Esophagus muscularis mucosa (tissue), 4 donors: Measurements from ENCODE around the gene PHACTR3. TPM values are rescaled to one million over a fixed set of nuclear protein-coding genes. Genes with fewer than 3 reads are reported as not detected.

Source experiments
- DNase-seq: peaks from one replicate; pipeline ENCODE4 v3.0.0-alpha.2; 2017; ENCODE audit errors: extremely low spot score
- H3K27ac ChIP-seq, 4 donors: fragments of 200-600 bp; sonication (generic); replicated peaks in 1 of 4; 1 replicate in 3 of 4; 2 replicates in 1 of 4; pipeline ENCODE4 v1.5.1; 2016 to 2019; ENCODE audit warnings: mild to moderate bottlenecking in 1 of 4
- H3K27me3 ChIP-seq, 4 donors: fragments of 200-600 bp; sonication (generic); one replicate each; pipeline versions ENCODE4 v1.5.1 to v1.6.0; 2016 to 2019
- H3K36me3 ChIP-seq, 4 donors: fragments of 200-600 bp; sonication (generic); one replicate each; pipeline ENCODE4 v1.5.1; 2016 to 2019
- H3K4me1 ChIP-seq, 4 donors: fragments of 200-600 bp; sonication (generic); one replicate each; pipeline ENCODE4 v1.5.1; 2016 to 2019
- H3K4me3 ChIP-seq, 4 donors: fragments of 200-600 bp; sonication (generic); 1 replicate in 2 of 4; 2 replicates in 2 of 4; pipeline ENCODE4 v1.5.1; 2016 to 2019; ENCODE audit warnings: mild to moderate bottlenecking in 4 of 4, moderate library complexity in 1 of 4
- H3K9me3 ChIP-seq, 4 donors: fragments of 200-600 bp; sonication (generic); 1 replicate in 3 of 4; 2 replicates in 1 of 4; pipeline ENCODE4 v1.5.1; 2016 to 2019
- EP300 ChIP-seq: sonication (generic); formaldehyde crosslinking; IDR thresholded peaks from one replicate; pipeline ENCODE4 v1.6.1; 2017; ENCODE audit warnings: antibody characterized with exemption
- POLR2A ChIP-seq: fragments of 450-650 bp; IDR thresholded peaks from one replicate; pipeline ENCODE4 v1.6.1; 2017; ENCODE audit warnings: antibody characterized with exemption, moderate library complexity, mild to moderate bottlenecking, low read depth
- POLR2AphosphoS5 ChIP-seq, 2 donors: sonication (generic); formaldehyde crosslinking; IDR thresholded peaks; one replicate each; pipeline ENCODE4 v1.6.1; 2017; ENCODE audit warnings: antibody characterized with exemption in 2 of 2
- WGBS: methylation state at CpG from one replicate; pipeline ENCODE4 v1.1.5; 2018; 5-methylcytosine and 5-hydroxymethylcytosine counted together
- intact Hi-C: fragments of 100-400 bp; cut with DNase I; formaldehyde crosslinking; loops from one replicate; pipeline ENCODE4 v1.15.1; 2023
- total RNA-seq, 4 donors: library from RNA; depleted of rRNA; stranded (reverse); fragments of >200 nt; gene quantifications; one replicate each; pipeline versions ENCODE4 v1.1.0 to v1.2.1, GENCODE V29; 2016
- TF ChIP-seq, protein P1 (sequence below), 3 experiments: fragments of 200-600 bp in 2 of 3; fragments of 450-650 bp in 1 of 3; sonication (generic) in 2 of 3; IDR thresholded peaks; one replicate each; pipeline ENCODE4 v1.5.1; 2017 to 2019; ENCODE audit warnings: antibody characterized with exemption in 3 of 3, mild to moderate bottlenecking in 2 of 3, moderate library complexity in 1 of 3

Gene PHACTR3
- total RNA-seq, 4 donors from 2014 or later, result 0.17 to 0.86 (median 0.56) TPM

- intact Hi-C loops, result loop anchor here (5.0 kb wide), 1 partner anchor 63 kb away; no protein-coding TSS in a partner anchor
These were observed 180.0 kb downstream of the PHACTR3 start for GRCh38 chr20:59784365-59784764.

GRCh38 chr20:59784791-59785668 is 180.7 kb downstream of the PHACTR3 start:
- Histone ChIP-seq H3K9me3 (no peaks in the 10 kb centered on the region), H3K27me3 (peaks cover 0 to 22% (median 0%) of the 10 kb centered on the region in 4 donors), H3K27ac (no peak overlapping the region), H3K36me3 (no peaks in the 10 kb centered on the region), H3K4me3 (no peak overlapping the region), H3K4me1 (no peaks in the 10 kb centered on the region)
- WGBS, result 71% methylated on average over 16 of the region's 16 CpGs
- peak; percentile 89 for DNase-seq
- intact Hi-C loops, result loop anchor here (5.0 kb wide), 1 partner anchor 62 kb away; no protein-coding TSS in a partner anchor
- TF ChIP-seq POLR2A, result no peak
- no peak for TF ChIP-seq EP300
- TF ChIP-seq, protein P1, sequence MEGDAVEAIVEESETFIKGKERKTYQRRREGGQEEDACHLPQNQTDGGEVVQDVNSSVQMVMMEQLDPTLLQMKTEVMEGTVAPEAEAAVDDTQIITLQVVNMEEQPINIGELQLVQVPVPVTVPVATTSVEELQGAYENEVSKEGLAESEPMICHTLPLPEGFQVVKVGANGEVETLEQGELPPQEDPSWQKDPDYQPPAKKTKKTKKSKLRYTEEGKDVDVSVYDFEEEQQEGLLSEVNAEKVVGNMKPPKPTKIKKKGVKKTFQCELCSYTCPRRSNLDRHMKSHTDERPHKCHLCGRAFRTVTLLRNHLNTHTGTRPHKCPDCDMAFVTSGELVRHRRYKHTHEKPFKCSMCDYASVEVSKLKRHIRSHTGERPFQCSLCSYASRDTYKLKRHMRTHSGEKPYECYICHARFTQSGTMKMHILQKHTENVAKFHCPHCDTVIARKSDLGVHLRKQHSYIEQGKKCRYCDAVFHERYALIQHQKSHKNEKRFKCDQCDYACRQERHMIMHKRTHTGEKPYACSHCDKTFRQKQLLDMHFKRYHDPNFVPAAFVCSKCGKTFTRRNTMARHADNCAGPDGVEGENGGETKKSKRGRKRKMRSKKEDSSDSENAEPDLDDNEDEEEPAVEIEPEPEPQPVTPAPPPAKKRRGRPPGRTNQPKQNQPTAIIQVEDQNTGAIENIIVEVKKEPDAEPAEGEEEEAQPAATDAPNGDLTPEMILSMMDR (IDR thresholded peaks at IDR 0.05), result no peak
- TF ChIP-seq POLR2AphosphoS5 (IDR thresholded peaks at IDR 0.05), result no peak

More at GRCh38 chr20:59784365-59784764, 180.0 kb downstream of the PHACTR3 start:
- 91% methylated on average over 5 of the region's 5 CpGs for WGBS
- DNase-seq, result peak; percentile 90
- H3K27ac ChIP-seq, result no peak overlapping the region
- peaks cover 0 to 19% (median 0%) of the 10 kb centered on the region in 4 donors for H3K27me3 ChIP-seq
- H3K4me1 ChIP-seq, result no peaks in the 10 kb centered on the region
- TF ChIP-seq, protein P1 (IDR thresholded peaks at IDR 0.05), result no peak
- TF ChIP-seq EP300 (no peak), POLR2A (no peak), POLR2AphosphoS5 (IDR thresholded peaks at IDR 0.05) (no peak)
- H3K9me3 ChIP-seq, result no peaks in the 10 kb centered on the region
- H3K36me3 ChIP-seq, result no peaks in the 10 kb centered on the region
- no peak overlapping the region for H3K4me3 ChIP-seq

DNA sequence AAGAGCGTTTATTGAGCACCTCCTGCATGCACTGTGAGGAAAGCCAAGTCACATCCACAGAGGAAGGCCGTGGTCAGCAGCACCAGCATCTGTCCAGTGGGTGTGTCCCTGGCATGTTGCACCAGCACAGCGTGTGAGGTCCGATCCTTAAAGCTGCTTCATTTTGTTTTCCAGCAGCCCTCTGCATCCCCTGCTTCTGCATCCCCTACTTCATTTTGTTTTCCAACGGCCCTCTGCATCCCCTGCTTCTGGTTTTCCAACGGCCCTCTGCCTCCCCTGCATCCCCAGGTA is 181.3 kb downstream of the PHACTR3 start:
- Histone ChIP-seq H3K9me3 (no peaks in the 10 kb centered on the region), H3K36me3 (no peaks in the 10 kb centered on the region), H3K27me3 (peaks cover 0 to 24% (median 0%) of the 10 kb centered on the region in 4 donors), H3K27ac (no peak overlapping the region), H3K4me3 (no peak overlapping the region), H3K4me1 (no peaks in the 10 kb centered on the region)
- intact Hi-C loops, result no loop called here
- DNase-seq, result no peak
- 45% methylated on average over 5 of the region's 6 CpGs for WGBS
- TF ChIP-seq, protein P1 (IDR thresholded peaks at IDR 0.05), result no peak

DNA sequence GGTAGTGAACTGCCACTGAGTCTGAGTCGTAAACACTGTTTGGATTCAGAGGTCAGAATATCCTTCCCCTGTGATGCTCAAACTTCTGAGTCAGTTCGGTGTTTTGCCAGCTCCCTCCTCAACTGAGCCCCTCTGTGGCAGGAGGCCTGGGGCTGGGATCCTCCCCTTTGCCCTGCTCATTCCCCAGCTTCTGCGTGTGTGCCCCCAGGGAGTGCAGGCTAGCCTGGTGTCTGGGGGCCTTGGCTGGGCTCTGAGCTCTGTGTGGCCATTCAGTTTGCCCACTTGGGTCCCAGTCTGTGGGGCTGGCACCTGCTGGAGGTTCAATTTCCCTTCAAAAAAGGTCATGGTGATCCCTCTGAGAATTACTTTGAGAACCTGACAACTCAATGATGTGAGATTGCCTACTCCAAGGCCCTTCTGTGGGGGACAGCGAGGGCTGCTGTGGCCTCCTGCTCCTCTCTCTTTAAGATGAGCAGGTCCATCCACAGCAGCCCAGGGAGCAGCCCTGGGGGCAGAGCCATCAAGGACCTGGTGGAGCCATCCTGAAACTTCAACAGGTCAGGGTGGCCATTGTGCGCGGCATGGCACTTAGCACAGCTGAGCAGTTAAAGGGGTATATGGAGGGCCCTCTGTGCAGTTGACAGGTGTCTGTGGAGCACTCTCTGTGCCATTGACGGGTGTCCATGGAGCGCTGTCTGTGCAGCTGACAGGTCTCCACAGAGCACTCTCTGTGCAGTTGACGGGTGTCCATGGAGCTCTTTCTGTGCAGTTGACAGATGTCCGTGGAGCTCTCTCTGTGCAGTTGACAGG is 181.9 kb downstream of the PHACTR3 start:
- no peak overlapping the region for H3K4me3 ChIP-seq
- 75% methylated on average over 8 of the region's 10 CpGs for WGBS
- no peaks in the 10 kb centered on the region for H3K36me3 ChIP-seq
- intact Hi-C loops, result no loop called here
- H3K4me1 ChIP-seq, result no peaks in the 10 kb centered on the region
- H3K9me3 ChIP-seq, result peaks cover 0 to 2% (median 0%) of the 10 kb centered on the region in 4 donors
- TF ChIP-seq POLR2A (no peak), EP300 (no peak)
- DNase-seq, result peak; percentile 83
- no peak overlapping the region for H3K27ac ChIP-seq
- H3K27me3 ChIP-seq, result peaks cover 0 to 30% (median 0%) of the 10 kb centered on the region in 4 donors
